GM21529 (cell line): ENCODE measurements around the gene UNG.

Source experiments
- ATAC-seq: cut with Tn5 transposase; IDR thresholded peaks from one replicate; pipeline ENCODE4 v1.9.1; 2021; ENCODE audit not compliant: unreplicated experiment

Gene UNG

GRCh38 chr12:109154451-109155438 is 57.3 kb downstream of the UNG start:
- peak; percentile 86 for ATAC-seq

DNA sequence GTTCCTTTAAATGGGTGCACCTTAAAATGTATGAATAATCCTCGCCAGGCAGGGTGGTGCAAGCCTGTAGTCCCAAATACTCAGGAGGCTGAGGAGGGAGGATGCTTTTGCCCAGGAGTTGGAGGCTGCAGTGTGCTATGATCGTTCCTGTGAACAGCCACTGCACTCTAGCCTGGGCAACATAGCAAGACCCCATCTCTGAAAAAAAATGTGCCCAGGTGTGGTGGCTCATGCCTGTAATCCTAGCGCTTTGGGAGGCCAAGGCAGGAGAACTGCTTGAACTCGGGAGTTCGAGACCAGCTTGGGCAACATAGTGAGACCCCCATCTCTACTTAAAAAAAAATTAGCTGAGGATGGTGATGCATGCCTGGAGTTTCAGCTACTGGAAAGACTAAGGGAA is 58.6 kb downstream of the UNG start:
- no peak for ATAC-seq

GRCh38 chr12:109156586-109156985 is 59.2 kb downstream of the UNG start:
- no peak for ATAC-seq

DNA sequence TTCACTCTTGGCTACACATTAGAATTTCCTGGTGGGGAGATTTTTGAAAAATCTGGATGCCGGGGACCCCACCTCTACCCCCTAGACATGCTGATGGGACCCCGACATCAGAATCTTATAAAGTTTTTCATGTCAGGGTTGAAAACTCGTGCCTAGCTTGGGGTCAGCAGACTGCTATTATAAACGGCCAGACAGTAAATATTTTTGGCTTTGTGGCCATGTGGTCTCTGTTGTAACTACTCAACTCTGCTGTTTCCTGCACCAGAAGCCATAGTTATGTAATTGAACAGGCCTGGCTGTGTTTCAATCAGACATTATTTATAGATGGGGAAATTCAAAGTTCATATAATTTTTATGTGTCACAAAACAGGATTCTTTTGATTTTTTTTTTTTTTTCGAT is 60.6 kb downstream of the UNG start:
- ATAC-seq, result no peak

DNA sequence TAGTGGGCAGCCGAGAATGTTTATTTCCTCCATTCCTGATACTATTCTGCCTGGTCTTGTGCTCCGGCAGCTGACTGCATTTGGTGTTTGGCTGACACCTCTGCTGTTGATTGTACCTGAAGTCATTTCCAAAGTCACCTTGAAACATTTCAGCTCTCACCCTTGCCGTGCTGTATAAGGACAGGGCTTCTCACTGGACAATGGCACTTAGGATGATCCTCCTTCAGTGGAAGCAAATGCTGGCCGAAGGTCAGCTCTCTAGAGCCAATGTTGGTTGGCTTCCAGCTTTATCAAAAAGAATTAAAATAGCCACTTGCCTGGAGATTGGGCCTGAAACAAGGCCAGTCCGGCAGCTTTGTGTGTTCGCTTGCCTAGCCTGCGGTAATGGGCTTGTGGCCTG is 63.0 kb downstream of the UNG start:
- no peak for ATAC-seq
